Activated CD4-positive, alpha-beta T cell treated with anti-CD3 and anti-CD28 coated beads for 48 hours (primary cell): Measurements from ENCODE around the gene STK16.
"Not testable (repeated sequence)": the region's sequence is repeated elsewhere in the genome, so short reads cannot be mapped to it uniquely, and the experiment has no call there.

Experiments used
- DNase-seq: peaks from one replicate; pipeline ENCODE4 v3.0.0-alpha.2; 2020

STK16 gene

DNA sequence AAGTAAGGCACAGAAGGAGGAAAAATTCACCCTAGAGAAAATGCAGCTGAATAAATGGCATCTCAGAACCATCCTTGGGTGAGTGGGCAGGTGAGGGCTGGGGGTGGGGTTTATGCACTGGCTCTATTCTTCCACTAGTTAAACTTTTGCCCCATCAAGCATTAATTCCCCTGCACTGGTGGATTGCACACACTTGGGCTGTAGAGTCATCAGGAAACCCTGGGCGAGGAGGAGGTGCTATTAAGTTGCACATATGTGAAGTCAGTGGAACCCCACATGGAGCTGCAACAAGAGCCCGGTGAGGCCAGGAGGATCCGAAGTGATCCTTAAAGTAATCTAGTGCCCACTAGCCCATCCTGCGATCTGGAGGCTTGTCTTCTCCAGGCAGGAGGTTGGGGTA, 27.1 kb downstream of the STK16 start:
- no peak for DNase-seq

DNA sequence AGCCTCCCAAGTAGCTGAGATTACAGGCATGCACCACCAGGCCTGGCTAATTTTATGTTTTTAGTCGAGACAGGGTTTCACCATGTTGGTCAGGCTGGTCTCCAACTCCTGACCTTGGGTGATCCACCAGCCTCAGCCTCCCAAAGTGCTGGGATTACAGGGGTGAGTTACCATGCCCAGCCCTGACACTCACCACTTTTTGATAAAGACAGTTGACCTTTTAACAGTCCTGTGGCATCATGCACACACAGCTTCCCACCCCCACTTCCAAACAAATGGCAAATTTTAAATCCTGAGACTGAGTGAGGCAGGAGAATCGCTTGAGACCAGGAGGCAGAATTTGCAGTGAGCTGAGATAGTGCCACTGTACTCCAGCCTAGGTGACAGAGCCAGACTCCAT, 27.7 kb downstream of the STK16 start:
- no peak for DNase-seq

DNA sequence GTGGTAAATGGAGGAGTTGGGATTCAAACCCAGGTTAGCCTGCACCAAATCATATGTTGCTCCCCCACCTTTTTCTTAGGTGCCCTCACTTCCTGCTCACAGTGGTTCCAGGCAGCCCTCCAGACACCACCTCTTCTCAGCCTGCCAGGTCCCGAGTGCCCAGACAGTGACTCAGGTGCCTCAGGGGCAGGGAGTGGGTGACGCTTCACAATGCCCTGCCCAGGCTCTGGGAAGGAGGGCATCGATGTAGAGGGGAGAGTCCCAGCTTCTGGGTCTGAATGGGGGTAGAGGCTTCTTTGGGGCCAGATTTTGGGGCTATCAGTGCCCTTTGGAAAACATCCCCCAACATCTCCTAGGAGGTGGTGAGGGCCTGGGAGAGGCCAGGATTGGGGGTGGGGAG, 28.7 kb downstream of the STK16 start:
- no peak for DNase-seq

DNA sequence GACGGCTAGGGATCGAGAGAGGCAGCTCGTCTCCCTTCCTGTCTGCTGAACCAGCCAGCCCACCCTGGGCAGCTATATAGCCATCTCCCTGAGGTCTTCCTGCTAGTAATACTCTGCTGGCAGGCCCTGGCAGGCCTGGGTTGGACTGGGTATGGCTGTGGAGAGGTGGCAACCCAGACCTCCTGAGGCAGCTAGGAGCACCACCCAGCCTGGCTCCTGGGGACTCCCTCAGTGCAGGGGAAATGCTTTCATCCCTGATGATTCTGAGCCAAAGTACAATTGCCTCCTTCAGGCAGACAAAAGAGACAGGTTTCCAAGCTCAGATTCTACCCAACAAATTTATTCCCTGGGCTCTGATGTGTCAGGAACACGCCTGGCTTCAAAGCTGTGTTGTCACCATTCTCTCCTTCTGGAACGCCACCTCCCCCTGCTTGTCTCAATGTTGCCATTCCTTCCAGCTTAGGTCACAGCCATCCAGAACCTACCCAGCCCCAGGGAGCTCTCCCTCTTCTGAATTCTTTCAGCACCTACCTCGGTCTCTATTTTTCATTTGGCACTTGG, 29.2 kb downstream of the STK16 start:
- DNase-seq = no peak

DNA sequence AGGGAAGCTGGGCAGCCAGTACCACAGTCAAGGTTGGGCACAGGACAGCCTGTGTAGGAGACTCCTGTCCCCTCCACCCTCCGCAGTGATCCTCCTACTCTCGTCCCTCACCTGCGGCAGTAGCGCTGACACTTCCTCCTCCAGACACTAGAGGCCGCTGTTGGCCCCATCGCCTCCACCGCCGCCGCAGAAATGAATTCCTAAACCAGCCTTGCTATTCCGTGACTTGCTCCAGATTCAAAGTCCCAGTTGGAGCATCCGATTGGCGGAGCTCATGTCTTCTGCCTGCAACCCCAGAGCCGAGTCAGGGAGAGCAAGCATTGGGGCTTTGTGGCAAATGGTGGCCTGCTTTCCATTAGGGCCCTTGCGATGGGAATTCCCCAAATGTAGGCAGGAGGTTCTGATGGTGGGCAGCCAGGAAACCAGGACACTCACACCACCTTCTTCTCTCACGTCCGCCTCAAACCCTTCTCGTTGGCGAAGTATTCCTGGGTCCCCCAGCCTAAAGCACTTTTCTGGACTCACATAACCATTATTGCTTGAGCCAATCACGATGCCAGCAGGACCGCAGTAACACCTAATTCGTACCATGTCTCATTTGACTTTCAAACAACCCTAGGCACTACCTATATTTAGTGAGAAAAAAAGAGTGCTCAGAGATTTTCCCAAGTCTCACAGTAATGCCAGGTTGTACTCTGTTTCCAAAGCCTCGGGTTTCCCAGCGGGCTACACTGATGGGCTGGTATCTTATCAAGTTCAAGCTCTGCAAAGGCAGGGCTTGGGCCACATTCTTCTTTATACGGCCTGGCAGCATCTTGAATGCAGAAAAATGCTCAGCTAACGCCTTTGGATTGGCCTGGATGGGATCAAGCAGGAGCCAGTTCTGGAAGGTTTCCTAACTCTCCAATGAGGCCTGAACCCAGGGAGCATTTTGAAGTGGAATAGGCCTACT, 32.7 kb downstream of the STK16 start:
- DNase-seq = peak; percentile 82

DNA sequence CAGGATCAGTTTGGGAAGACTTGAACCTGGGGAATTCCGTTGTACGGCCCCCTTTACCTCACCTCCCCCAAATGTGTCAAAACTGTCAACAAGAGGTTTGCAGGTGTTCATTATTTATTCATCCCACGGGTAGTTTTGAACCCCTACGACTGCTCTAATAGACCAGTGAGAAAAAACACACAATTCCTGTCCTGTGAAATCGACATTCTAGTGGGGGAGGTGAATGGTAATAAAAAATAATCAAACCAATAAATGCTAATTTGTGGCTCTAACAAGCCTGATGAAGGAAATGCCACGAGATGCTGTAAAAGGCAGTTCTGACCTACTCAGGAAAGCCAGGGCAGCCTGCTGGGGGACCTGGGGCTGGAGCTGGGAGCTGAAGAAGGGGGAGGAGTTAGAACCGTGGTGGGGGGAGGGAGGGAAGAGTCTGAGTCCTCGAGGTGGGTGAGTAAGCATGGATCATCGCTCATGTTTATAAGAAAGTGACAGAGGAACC, 33.4 kb downstream of the STK16 start:
- no peak for DNase-seq

DNA sequence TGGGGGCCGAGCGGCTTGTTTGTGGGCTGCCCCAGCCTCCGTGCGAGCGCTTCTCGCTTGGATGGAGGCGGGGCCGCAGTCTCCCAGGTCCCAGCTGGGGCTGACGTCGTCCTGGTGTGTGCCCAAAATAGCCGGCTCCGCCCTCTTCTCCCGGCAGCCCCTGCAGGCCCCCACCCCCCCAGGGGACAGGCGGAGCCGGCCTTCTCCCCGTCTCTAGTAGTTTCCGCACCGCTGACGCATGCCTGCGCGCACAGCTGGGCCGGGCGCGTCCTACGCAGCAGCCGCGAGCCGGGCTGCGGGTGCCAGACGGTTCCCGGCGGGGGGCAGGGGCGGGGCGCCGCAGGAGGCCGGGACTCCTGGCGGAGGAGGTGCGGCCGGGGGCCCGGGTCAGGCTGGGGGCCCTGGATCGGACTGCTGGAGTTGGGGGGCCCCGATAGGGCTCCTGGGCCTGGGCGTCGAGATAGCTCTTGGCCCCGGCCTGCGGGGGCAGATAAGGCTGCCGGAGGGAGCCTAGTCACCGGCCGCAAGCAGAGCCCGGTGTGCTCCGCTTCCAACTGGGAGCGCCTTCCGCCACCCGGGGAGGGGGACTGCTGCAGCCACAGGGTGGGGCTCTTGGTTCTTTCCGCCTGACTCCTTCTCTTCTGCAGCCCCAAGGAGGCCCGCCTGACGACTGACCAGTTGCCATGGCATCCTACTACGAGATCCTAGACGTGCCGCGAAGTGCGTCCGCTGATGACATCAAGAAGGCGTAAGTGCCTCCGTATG, 34.1 kb downstream of the STK16 start, which contains the start of gene DNAJB2:
Gene DNAJB2, plus strand, starts transcription at position 216 of the 765 bp plus-strand sequence. Its CDS starts 468 bp downstream, at position 684.
- DNase-seq = peak; percentile 100

DNA sequence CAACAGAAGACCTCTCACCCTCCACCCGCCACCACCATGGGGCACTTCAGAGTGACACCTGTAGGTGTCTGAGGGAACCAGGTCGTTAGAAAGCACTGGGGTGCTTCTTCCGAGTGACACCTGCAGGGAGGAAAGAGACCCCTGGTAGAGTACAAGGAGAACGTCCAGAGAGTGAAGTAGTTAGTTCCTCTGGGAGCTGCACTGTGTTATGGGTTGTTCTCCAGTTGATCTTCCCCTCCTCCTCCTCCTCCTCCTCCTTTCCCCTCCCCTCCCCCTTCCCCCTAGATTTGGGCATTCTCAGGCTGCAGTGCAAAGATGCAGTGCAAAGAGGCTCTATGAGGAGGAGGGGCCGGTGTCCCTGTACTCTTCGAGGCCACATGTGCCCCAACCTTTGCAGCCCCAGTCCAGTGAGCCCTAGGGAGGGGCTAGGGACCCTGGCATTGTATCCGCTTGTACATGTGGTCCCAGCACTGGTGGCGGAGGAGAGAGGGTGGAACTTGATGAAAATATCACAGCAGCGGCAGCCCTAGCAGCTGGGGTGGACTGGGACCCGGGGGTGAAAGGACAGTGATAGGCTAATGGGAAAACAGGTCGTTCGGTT, 34.7 kb downstream of the STK16 start:
- no peak for DNase-seq

DNA sequence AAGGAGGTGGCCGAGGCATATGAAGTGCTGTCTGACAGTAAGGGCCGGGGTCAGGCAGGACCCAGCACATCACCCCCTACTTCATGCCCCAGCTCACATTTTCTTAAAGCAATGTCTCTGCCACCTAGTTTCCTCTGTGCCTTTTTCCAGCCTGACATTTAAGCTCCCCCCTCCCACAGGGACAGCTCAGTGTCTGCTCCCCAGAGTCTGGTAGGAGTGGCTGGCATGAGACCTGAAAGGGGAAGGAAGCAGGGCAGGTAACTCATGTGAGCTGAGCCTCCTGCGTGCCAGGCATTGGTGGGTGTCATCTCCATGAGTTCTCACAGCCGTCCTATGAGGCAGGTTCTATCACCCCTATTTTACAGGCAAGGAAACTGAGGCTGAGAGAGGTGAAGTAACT, 35.4 kb downstream of the STK16 start:
- DNase-seq = no peak

DNA sequence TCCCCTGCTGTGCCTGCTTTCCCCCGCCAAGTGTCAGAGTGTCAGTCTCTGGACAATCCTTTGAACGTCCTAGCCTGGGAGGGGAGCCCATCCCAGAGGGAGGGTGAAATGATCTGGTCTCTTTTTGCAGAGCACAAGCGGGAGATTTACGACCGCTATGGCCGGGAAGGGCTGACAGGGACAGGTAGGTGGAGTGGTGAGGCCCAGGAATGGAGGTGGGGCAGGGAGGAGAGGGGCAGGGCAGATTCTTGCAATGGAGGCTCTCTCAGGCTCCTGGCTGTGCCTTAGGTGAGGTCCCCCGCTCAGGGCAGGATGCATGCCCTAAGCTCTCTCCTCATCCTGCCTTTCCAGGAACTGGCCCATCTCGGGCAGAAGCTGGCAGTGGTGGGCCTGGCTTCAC, 36.3 kb downstream of the STK16 start:
- DNase-seq = no peak

DNA sequence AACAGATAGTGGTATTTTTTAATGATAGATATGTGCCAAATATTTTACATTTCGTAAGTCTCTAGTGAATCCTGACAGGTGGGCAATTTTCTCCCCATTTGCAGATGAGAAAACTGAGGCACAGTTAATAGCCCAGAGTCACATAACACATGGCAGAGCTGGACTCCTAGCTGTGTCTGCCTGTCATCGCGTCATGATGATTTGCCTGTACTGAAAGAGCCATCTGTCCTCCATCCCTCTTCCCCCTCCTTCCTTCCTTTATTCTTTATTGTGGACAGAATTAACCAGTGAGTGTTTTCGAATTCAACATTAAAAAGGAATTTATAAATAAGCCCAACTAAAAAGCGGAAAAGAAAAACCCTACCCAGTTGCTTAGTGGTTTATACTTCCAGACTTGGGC, 37.1 kb downstream of the STK16 start:
- no peak for DNase-seq

DNA sequence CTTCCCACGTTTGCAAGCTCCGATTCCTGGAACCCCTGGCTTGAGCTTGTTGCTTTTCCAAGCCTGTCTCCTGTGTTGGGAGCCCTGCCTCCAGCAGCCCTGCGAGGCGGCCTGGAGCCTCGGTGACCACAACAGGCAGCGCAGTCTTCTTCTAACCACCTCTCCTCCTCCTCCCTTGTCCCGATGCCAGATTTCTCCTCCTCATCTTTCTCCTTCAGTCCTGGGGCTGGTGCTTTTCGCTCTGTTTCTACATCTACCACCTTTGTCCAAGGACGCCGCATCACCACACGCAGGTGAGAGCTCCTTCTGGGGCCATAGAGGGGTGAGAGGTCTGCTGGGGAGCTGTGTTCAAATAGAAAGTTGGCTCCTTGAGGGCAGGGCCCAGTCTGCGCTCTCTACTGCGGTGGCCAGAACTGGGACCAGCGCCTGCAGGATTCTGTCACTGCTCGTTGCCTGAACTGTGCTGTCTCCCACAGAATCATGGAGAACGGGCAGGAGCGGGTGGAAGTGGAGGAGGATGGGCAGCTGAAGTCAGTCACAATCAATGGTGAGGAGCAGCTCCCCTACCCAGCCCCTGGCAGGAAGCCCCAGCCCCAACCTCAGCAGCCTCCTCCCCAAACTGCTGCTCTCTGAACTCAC, 37.8 kb downstream of the STK16 start:
- no peak for DNase-seq

DNA sequence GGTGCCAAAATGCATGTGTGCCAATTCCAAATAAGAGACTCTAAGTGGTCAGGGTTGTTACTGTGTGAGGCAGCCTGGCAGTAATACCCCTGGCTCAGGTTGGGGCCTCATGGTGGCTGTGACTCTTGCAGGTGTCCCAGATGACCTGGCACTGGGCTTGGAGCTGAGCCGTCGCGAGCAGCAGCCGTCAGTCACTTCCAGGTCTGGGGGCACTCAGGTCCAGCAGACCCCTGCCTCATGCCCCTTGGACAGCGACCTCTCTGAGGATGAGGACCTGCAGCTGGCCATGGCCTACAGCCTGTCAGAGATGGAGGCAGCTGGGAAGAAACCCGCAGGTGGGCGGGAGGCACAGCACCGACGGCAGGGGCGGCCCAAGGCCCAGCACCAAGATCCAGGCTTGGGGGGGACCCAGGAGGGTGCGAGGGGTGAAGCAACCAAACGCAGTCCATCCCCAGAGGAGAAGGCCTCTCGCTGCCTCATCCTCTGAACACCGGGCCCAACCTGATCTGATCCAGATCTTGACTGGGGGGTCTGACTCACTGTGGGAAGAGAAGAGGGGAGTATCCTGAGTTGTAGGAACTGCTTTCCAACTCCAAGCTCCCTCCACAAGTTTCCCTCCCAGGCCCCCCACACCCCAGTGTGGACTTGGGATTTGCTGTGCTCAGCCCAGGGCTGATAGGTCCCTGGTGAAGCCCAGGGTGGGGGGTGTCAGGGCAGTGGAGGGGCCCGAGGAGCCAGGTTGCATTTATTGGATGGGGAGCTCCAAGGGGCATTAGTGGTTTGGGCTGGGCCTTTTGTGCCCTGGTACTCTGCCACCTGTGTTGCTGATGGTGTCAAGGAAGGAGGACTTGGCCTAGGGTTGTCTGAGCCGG, 39.5 kb downstream of the STK16 start:
- no peak for DNase-seq

DNA sequence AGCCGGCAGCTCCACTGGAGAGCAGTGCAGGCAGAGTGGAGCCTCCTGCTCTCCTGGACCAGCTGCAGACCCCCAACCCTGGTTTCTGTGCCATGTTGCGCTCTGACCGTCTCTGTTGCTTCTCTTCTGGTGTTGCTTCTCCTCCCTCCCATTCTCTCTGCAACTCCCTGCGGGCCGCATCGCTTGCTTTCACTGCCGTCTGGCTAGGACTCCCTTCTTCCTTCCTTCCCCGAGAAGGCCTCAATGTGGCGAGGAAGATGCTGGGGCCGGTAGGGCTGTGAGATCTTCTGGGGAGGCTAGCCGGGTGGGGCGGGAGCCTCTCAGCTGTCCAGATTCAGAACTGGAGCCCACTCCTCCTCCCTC, 40.1 kb downstream of the STK16 start:
- no peak for DNase-seq

DNA sequence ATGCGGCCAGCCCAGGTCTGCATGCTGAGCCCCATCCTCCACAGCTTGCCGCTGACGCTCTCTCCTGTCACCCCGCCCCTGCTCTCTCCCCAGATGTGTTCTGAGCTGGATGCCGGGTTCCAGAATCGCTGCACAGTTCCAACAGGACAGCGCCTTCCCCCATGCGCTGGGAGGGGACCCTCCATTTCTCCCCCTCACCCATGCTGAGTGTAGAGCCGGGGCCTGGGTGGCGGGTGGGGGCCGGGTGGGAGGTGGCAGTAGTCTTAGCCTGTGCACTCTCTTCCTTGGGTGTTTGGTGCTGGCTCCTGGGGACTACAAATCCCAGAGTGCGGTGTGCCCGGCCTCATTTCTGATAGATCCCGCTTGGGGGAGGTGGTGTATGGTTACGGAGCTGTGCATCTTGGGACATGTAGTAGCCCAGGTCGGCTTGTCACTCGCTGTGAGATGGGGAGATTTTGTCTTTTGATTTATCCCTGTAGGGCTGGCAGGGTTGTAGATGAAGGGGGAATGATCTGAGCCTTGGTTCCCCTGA, 40.7 kb downstream of the STK16 start:
- DNase-seq = no peak

DNA sequence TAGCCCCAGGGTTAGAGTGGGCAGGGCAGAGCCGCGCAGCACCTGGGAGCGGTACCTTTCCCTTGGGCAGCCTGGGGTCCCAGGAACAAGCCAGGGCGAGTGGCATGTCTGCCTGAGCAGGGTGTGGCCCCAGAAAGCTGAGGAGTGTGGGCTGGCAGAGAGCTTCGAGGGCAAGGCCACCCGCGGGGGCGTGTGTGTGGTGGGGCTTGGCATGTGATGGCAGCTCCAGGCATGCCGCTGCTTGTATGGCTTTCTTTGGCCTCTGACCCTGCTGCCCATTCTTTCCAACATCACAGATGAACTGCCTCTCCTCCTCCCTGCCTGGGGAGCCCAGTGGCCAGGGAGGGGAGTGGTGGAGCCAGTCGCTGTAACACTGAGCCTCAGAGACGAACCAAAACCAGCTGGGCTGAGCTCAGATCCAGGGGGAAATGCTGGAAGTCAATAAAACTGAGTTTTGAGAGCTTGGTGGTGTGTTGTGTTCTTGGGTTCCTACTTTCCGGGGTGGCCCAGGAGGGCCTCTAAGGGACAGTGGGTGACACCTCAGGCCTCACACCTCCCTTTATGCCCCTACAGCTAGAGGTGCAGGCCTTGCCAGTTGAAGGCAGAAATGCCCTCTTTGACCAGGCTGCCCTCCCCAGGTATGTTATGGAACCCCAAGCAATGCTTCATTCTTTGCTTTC, 41.3 kb downstream of the STK16 start:
- DNase-seq = no peak

DNA sequence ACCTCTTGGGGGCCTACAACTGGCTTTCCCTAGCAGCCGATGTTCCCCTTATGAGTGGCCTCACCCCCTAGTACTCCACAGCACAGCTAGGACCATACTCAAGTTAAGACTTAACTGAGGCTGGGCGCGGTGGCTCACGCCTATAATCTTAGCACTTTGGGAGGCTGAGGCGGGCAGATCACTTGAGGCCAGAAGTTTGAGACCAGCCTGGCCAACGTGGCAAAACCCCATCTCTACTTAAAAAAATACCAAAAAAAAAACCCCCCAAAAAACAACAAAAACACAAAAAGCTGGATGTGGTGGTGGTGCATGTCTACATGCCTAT, 41.8 kb downstream of the STK16 start:
- not testable (repeated sequence) for DNase-seq

DNA sequence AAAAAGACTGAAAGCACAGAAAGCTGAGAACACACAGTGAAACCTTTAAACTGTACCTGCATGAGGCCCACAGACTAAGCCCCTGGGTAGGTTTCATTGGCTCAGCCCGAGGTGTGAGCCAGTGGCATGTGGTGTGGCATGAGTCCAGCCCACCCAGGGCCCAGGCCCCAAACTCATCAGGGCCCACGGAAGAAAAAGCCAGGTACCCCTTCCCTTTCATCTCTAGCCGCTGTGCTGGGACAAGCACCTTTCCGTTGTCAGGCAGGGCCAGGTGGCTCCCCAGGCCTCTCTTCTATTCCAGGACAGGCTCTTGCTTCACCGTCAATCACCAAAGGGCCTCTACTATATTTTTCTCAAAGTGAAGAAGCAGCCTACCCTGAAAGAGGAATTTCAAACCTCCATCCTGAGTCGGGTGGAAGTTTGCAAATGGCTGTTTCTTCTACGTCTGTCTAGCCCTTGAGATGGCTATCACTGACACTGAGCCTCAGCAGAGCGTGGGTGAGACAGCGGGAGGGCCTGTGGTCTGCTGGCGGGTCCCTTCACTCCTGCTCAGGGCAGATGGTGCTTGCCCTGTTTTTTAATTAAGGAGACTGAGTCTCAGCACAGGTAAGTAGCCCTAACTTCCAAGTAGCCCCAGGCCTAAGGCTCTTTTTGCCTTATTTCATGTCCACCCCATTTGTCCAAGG, 42.4 kb downstream of the STK16 start:
- DNase-seq = no peak

DNA sequence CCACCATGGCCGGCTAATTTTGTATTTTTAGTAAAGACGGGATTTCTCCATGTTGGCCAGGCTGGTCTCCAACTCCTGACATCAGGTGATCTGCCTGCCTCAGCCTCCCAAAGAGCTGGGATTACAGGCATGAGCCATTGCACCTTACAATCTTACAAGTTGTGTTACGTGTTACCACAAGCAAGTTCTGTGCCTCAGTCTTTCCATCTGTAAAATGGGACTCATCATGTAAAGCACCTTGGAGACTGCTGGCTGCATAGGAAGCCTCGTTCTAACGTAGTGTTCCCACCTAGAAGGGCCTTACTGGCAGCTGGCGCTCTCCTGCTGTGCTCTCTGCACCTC, 43.9 kb downstream of the STK16 start:
- DNase-seq = no peak
